ENCODE results near the gene PRPF40A.

- no peak for TF ChIP-seq POLR2A (IDR thresholded peaks at IDR 0.05)
- no peak for TF ChIP-seq CTCF (IDR thresholded peaks at IDR 0.05)
Measured at GRCh38 chr2:152637251-152637650, 80.0 kb downstream of the PRPF40A start.
